NOMO-1 treated with DMSO at 0.1 percent for 48 hours (cell line): ENCODE measurements around the gene PRPF6.
"Not testable (repeated sequence)": the region's sequence is repeated elsewhere in the genome, so short reads cannot be mapped to it uniquely, and the experiment has no call there.

Source experiments
- DNase-seq: peaks from one replicate; lab custom pipeline; 2025; ENCODE audit not compliant: unreplicated experiment; lab: John Stamatoyannopoulos, UW

The PRPF6 gene

DNA sequence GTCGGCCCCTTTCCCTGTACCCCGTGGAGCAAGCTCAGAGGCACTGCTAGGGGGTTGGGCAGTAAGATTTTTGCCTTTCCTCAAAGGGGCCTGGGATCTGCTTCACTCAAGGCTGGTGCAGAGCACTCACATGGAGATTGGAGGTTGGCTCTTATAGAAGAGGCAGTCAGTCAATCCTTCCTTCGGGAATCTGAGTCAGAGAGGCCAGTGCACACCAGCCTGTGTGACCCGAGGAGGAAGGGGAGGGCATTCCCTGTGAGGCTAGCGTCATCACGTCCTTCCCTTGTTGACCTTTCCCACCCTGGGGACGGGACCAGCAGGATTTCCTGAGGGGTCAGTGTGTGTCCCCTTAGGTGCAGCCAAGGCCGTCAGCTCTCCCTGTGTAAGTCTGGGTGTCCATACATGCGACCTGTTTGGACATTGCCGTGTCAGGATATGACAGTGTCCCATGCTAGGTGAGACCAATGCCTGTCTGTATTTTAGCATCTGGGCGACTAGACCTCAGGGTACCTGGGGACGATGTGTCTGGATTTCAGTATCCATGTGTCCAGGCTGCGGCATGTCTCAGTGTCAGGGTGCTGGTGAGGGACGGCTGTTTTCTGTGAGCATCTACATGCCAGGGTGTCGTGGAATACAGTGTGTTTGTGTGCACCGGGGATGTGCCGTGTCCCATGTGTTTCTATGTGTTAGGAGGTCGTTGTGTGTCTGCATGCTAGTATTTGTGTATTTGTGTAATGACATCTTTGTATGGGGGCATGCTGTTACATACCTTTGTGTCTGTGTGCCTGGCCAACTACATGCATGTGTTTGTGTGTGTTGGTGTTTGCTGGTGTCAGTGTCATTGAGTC lies 8.4 kb upstream of the PRPF6 start:
- no peak for DNase-seq

DNA sequence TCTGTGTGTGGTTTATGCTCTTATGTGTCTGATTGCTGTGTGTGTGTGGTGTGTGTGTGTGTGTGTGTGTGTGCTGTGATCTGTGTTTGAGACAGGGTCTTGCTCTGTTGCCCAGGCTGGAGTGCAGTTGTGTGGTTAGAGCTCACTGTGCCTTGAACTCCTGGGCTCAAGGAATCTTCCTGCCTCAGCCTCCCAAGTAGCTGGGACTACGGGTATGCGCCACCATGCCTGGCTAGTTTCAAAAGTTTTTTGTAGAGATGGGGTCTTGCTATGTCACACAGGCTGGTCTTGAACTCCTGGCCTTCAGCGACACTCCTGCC lies 7.8 kb upstream of the PRPF6 start:
- no peak for DNase-seq

DNA sequence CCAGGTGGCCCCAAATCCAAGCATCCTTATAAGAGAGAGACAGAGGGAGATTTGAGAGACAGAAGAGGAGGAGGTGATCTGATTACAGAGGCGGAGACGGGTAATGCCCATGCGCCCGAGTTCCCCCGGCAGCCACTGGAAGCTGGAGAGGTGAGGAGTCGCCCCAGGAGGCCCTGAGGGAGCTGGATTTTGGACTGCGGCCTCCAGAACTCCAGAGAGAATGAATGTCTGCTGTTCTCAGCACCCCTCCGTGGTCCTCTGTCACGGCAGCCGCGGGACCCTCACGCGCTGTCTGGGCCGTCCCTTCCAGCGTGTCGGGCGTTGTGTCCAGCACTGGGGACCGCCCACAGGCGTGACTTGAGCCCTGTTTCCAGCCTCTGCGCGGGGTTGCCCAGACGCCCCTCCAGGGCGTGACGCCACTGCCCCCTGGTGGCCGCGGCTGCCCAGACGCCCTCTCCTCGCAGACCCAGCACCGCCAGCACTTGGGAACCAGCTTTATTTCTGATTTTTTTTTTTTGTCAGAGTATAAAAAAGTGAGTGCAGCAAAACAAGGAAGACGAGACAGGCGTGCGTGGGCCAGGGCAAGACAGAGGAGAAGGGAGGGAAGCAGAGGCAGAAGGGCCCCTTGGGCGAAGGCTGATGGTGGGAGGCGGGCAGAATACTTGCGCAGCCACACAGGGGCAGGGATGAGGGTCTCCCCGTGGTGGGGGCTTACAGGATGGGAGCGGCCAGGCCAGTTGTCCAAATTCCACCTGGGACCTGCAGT lies 7.1 kb upstream of the PRPF6 start:
- peak; percentile 74 for DNase-seq

DNA sequence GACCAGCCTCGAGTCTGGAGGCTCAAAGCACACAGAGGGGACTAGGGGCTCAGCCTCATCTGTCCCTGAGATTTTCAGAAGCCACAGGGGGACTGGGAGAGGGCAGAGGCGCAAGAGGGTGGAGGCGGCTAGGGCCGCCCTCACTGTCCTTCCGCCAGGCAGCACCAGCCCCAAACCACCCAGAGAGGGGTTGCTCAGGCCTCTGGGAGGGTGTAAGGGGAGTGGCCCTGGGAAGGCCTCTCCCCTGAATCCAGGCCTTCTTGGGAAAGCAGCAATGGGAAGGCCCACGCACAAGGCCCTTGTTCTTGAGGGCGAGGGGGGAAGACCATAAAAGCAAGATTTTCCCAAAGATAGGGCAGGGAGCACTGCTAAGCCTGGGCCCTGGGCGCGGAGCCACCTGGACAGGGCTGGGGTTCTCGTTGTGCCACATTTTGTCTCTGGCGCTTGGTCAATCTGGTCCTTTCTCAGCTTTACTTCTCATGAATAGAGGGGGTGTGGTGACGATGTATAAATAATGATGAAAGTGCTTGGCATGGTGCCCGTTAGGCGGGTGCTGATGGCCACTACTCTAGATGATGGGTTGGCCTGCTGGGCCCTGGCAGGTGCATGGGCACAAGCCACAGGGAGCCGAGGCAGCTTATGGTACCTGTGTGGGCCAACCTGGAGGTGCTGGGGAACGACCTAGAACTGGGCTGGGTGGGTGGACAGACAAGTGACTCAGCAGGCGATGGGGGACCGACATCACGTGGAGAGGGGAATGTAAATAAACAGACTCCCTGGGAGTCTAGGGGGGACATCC lies 6.3 kb upstream of the PRPF6 start:
- no peak for DNase-seq

DNA sequence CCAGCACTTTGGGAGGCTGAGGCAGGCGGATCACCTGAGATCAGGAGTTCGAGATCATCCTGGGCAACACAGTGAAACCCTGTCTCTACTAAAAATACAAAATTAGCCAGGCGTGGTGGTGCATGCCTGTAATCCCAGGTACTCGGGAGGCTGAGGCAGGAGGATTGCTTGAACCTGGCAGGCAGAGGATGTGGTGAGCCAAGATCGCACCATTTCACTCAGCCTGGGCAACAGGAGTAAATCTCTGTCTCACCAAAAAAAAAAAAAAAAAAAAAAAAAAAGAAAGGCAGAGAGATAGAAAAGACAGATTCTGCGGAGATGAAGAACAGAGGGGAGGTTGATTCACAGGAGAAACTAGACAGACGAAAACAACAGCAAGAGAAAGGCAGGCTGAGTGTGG lies 4.4 kb upstream of the PRPF6 start:
- DNase-seq: not testable (repeated sequence)

DNA sequence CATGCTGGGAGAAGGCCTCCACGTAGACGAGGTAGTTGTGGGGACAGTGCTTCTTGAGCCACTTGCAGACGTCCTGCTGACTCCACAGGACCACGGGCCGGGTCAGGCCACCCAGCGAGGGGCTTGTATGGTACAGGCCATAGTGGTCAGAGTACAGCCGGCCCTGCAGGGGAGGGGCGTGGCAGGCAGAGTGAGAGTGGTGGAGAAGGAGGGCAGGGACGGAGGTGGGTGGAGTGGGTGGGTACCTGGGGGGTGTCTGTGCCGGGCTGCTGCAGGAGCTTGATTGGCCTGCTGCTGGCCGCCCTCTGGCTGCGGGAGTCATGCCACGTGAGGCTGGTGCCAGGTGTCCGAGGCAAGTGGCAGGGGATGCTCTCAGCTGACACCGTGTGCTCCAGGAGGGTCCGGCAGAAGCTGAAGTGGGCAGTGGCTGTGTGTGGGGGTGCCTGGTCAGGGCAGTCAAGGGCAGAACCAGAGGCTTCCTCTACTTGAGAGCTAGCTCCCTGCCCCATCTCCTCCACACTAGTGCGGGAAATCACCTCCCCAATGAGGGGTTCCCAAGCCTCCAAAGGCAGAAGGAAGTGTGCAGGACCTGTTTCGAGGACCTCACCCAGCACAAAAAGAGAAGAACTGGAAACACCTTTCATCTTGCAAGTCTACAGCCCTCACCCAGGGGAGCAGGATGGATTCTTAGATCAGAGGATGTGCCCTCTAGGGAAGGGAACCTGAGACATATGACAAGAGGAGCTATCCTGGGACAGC lies 3.8 kb upstream of the PRPF6 start:
- DNase-seq: no peak

DNA sequence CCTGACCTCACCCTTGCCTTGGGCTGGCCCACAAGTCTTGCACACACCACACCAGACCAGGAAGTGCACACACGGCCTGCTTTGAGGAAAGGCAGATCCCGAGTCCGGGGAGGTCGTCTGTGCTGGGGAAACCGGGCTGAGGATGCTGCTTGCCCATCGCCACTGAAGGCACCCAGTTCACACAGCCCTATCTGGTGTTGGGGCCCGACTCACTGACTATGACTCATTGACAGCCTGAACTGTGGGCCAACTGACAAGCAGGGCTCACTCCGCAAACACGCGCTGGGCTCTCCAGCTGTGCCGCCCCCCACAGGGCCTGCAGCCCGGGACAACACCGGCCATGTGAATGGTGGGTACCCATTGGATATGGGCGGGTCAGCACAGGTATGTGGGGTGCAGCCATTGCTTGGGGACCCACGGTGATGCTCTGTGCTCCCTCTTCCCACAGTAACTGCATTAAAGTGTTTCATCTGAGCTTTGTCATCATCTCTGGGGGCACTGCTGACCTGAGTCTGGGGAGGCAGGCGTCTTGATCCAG lies 3.1 kb upstream of the PRPF6 start:
- DNase-seq: peak; percentile 45

DNA sequence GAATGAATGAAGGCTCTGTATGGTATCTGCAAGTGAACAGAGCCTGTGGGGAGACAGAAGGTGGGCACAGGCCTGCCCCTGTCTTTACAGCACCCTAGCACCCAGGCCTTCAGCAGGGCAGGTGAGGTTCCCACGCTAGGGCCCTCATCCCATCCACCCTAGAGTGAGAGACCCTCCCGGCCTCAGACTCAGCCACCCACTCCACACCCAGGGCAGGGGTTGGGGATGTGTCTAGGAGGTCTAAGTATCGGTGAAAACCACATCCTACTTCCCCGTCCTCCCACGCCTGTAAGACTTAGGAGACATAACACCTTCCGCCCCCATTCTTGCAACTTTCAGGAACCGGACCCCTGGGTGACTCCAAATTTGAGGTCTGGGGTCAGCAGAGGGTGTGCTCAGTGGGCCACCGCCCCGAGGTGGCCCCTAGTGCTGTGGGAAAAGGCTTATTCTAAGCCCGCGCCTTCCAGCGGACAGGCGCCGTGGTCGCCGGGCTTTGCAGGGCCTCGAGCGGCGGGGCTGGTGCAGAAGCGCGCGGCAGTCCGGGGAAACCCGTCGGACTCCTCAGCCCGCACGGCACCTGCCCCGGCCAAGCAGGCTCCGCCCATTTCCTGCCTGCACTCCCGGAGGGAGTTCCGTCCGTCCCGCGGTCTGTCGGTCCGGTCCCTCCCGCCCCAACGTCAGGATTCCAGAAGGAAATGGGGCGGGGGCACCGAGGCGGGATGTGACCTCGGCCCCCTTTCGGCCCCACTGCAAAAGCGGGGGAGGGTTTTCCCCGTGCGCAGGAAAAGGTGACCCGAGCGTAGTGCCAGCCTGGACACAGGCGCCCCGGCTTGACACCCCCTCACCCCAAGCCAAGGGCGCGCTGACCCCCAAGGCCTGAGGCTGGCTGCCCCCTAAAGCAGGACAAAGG lies 2.4 kb upstream of the PRPF6 start:
- DNase-seq: peak; percentile 10

DNA sequence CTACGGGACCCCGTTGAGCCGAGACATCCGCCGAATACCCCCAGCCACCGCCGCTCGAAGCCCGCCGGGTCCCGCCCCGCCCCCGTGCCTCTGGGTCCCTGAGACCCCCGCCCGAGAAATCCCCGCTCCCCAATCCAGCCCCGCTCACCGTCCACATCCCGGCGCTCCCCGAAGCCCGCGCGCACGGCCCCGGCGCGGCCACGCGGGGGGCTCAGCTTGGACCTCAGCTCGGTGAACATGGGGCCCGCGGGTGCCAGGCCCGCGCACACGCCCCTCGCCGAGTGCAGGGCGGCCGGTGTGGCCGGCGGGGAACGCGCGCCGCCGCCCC lies 1.7 kb upstream of the PRPF6 start:
- DNase-seq: no peak

DNA sequence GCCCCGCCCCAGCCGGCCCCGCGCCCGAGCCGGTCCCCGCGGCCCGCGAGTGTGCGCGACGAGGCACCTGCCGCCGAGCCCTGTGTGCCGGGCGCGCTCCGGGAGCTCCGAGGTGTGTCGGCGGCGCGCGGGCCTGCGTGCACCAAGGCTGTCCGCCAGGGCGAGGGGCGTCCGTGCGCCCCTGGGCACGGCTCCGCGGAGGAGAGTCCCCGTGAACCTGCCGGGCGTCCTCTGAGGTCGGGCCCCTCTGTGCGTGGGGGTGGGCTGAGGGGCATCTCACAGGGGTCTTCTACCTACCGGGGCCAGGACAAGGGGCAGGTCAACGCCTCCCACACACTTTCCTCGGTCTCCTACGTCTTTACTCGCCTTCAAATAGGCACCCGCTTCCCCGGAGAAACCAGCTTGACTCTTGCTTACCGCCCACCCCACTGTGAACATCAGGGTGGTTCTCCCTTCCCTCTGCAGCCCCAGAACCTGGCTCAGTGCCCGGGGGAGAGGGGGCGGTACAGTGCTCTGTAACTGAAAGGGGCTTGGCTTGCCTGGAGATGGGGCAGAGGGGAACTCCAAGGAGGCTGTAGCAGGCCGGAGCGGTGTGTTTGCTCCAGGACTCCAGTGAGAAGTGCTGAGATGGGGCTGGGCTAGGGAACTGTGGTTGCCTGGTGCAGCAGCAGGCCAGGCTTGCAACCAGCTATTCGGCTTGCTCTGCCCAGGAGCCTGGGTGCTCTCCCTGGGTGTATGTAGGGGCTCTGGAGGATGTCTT lies 1.2 kb upstream of the PRPF6 start, which contains the start of gene SAMD10:
TSS of gene SAMD10 (minus strand) at position 86 of the 760 bp plus-strand sequence. CDS start 175 bp downstream, outside the sequence.
- peak; percentile 43 for DNase-seq

DNA sequence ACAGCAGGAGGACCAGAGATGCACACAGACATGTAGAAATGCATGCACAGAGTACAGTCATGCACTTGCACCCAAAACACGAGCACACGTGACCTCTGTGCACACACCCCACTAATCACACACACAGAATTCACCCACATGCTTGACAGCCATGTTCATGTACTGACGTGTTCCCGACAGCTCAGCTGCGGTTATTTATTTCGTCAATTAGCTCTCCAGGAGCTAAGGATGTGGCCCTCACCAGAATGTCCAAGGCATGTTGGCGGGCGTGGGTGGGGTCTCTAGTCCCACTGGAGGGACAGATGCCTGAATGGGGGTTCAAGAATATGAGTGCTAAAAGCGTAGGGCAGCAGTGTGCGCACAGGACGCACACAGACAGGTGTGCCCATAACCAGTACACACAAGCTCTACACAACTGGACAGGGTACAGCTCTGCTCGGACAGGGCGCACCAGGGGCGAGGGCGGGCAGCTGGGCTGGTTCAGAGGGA lies 571 bp upstream of the PRPF6 start:
- DNase-seq: no peak

DNA sequence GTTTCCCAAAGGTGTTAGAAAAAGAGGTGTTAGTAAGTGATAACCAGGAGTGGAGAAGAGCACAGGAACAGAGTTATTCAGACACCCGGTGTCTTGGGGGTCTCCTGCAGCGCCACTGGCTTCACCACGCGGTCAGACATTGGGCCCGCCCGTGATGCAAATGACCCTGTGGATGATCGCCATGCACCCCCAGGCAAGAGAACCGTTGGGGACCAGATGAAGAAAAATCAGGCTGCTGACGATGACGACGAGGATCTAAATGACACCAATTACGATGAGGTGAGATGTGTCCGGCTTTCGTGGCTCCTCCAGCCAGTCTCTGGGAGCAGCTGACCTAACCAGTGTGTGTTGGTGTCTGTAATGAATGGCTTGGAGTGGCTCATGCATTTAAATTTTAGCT lies 2.0 kb downstream of the PRPF6 start:
- no peak for DNase-seq

DNA sequence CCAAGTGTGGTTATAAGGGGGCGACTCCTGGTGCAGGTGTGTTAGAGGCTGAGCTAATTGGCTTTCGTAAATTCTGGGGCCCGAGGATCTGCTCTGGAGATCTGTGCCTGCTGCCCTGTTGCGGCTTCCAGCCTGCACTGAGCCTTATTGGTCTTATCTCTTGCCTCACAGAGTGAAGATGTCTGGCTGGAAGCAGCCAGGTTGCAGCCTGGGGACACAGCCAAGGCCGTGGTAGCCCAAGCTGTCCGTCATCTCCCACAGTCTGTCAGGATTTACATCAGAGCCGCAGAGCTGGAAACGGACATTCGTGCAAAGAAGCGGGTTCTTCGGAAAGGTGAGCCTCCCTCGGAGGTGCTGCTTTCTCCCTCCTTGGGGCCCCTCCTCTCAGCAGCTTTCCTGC lies 20.0 kb downstream of the PRPF6 start:
- no peak for DNase-seq

DNA sequence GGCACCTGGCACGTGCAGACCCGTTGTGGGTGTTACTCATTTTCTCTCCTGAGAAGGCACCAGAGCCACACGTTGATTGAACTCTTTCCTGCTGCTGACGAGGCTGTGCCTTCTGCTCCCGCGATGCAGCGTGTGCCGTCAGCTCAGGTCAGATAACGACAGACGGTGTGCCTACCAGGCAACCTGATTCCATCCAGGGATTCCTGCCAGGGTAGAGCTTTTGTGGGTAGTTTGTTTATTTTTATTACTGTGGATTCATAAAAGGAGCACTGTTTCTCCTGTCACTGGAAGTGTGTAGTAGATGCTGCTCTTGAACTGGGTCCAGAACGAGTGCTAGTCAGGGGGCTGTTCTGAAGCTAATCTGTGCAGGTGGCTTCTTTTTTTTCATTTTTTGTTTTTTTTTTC lies 20.7 kb downstream of the PRPF6 start:
- DNase-seq: no peak

DNA sequence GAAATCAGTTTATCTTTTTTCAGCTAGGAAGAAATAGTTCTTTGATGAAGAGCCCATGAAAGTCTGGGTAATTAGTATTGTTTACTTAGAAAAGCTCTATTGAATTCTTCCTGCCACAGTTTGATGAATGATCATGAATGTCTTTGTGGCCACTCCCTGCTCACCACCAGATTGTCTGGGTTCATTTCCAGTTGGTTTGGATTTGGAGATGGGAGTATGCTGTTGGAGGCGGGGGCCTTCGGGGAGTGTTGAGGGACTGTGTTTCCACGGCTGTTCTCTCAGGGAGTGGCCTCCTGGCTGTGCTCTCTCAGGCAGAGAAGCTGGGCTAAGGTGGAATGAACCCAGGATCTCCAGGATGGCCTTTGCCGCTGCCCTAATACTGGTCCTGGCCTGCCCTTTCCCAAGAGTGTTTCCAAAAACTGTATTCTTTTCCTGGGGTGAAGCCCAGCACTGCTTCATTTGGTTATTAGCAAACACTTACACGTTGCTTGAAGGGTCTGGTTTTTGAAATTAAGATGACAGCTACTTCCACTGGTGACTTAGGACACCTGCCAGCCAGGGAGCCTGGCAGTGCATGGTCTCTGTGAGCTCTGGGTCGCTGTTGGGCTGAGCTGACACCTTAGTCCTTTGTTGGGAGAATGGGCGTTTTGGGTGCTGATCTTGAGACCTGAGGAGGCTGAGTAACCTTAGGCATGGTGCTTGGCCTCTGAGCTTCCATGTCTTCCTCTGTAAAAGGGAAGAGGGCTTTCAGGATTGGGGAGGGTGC lies 23.2 kb downstream of the PRPF6 start:
- DNase-seq: no peak

DNA sequence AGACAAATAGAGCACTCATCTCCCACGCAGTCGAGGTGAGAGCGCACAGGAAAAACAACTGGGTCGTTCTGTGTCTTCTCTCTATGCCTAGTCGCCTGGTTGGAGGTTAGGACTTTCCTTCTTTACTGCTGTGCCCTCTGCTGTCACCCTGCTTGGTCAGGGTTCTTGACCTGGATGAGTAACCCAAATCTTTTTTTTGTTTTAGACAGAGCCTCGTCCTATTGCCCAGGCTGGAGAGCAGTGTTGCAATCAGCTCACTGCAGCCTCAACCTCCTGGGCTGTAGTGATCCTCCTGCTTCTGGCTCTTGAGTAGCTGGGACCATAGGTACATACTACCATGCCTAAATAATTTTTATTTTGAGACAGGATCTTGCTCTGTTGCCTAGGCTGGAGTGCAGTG lies 24.5 kb downstream of the PRPF6 start:
- DNase-seq: no peak

DNA sequence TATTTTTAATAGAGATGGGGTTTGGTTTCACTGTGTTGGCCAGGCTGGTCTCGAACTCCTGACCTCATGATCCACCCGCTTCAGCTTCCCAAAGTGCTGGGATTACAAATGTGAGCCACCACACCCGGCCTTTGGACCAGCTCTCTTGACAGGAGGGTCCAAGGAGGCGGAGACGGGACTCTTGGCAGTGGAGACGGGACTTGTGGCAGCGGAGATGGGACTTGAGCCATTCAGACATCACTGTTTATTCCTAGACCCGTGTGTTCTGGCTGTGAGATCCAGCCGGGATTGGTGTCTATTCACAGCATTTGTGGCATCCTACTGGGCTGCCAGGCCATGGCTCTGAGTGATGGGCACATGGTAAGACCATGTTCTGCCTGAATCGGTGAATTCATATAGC lies 25.6 kb downstream of the PRPF6 start:
- no peak for DNase-seq

DNA sequence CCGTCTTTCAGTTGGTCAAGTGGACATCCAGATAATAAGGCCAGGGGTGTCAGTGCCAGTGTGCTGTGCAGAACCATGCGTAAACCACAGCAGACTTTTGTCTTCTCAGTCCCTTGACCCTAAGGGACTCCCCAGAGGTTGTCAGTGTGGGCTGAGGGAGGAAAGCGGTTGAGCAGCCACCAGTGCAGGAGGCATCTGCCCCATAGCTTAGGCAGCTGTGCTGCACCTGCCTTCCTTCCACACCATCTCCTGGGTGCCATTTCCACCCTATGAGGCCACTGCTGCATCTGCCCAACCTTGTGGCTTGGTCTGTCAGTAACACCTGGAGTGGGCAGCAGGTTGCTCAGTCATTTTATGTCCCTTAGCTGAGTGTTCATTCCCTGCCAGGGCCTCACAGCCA lies 26.0 kb downstream of the PRPF6 start:
- no peak for DNase-seq
